Liver (tissue), 9 donors: ENCODE measurements around the gene MYF5. TPM values are rescaled to one million over a fixed set of nuclear protein-coding genes. Genes with fewer than 3 reads are reported as not detected.
A peak's percentile ranks its signal among the peaks of the same experiment; 100 is the strongest.

Source experiments
- DNase-seq: peaks from one replicate; pipeline ENCODE4 v3.0.0-alpha.2; 2017; ENCODE audit warnings: low spot score
- H3K27ac ChIP-seq, 2 donors: one replicate each; pipeline ENCODE4 v1.7.0; 2013; ENCODE audit warnings: inconsistent platforms in 2 of 2, low read length in 2 of 2, control low read depth in 1 of 2, low read depth in 1 of 2, mild to moderate bottlenecking in 1 of 2
- H3K27me3 ChIP-seq, 4 donors: one replicate each; pipeline versions ENCODE4 v1.6.1 to v1.7.0; 2013; ENCODE audit warnings: low read length in 3 of 4, inconsistent platforms in 1 of 4, mild to moderate bottlenecking in 1 of 4, moderate library complexity in 1 of 4; ENCODE audit not compliant: control insufficient read depth in 4 of 4, insufficient read depth in 4 of 4
- H3K36me3 ChIP-seq, 4 donors: one replicate each; pipeline versions ENCODE4 v1.6.1 to v1.7.0; 2013; ENCODE audit warnings: low read length in 3 of 4, mild to moderate bottlenecking in 3 of 4, low read depth in 1 of 4, moderate library complexity in 1 of 4; ENCODE audit not compliant: control insufficient read depth in 4 of 4, insufficient read depth in 3 of 4
- H3K4me1 ChIP-seq, 4 donors: one replicate each; pipeline versions ENCODE4 v1.6.1 to v1.7.0; 2013; ENCODE audit warnings: low read length in 3 of 4, mild to moderate bottlenecking in 3 of 4, moderate library complexity in 1 of 4; ENCODE audit not compliant: control insufficient read depth in 4 of 4, insufficient read depth in 4 of 4
- H3K4me3 ChIP-seq, 3 donors: one replicate each; pipeline versions ENCODE4 v1.6.1 to v1.7.0; 2013; ENCODE audit warnings: low read length in 3 of 3, control low read depth in 1 of 3, low read depth in 1 of 3, mild to moderate bottlenecking in 1 of 3
- H3K9ac ChIP-seq, 2 donors: one replicate each; pipeline ENCODE4 v1.7.0; 2013; ENCODE audit warnings: low read length in 2 of 2, mild to moderate bottlenecking in 2 of 2, moderate library complexity in 2 of 2, control low read depth in 1 of 2, low read depth in 1 of 2
- H3K9me3 ChIP-seq, 4 donors: one replicate each; pipeline versions ENCODE4 v1.6.1 to v1.7.0; 2013; ENCODE audit warnings: low read length in 3 of 4; ENCODE audit not compliant: control insufficient read depth in 4 of 4
- EGR1 ChIP-seq, 2 donors: IDR thresholded peaks; 2 replicates each; pipeline ENCODE4 v1.6.1; 2016 to 2018; ENCODE audit warnings: antibody characterized with exemption in 2 of 2, low read depth in 2 of 2
- FOXA2 ChIP-seq: IDR thresholded peaks from 2 replicates; pipeline ENCODE4 v1.6.1; 2016; ENCODE audit warnings: antibody characterized with exemption
- GABPA ChIP-seq, 2 donors: IDR thresholded peaks in 1 of 2; conservative IDR thresholded peaks in 1 of 2; 2 replicates each; pipeline ENCODE4 v1.6.1; 2016; ENCODE audit warnings: antibody characterized with exemption in 2 of 2, mild to moderate bottlenecking in 1 of 2, moderate library complexity in 1 of 2
- NR2F2 ChIP-seq: IDR thresholded peaks from 2 replicates; pipeline ENCODE4 v1.6.1; 2016; ENCODE audit warnings: antibody characterized with exemption
- RAD21 ChIP-seq, 2 donors: IDR thresholded peaks; 2 replicates each; pipeline ENCODE4 v1.6.1; 2016; ENCODE audit warnings: antibody characterized with exemption in 2 of 2, mild to moderate bottlenecking in 2 of 2
- SP1 ChIP-seq: IDR thresholded peaks from 2 replicates; pipeline ENCODE4 v1.6.1; 2018; ENCODE audit warnings: antibody characterized with exemption, mild to moderate bottlenecking
- TAF1 ChIP-seq: conservative IDR thresholded peaks from 2 replicates; pipeline ENCODE4 v1.6.1; 2016; ENCODE audit warnings: antibody characterized with exemption, mild to moderate bottlenecking
- YY1 ChIP-seq: IDR thresholded peaks from 2 replicates; pipeline ENCODE4 v1.6.1; 2016; ENCODE audit warnings: antibody characterized with exemption, mild to moderate bottlenecking
- WGBS: extraction: QIAGEN DNeasy Blood & Tissue Kit; methylation state at CpG from one replicate; pipeline ENCODE4 v1.1.7; 2013; 5-methylcytosine and 5-hydroxymethylcytosine counted together
- polyA plus RNA-seq, 2 donors: library from polyadenylated mRNA; stranded (reverse) in 1 of 2; unstranded in 1 of 2; fragments of 200-250 nt in 1 of 2; fragments of >200 nt in 1 of 2; fragmentation: Nextera tagmentation in 1 of 2; extraction: Ambion mirVana in 1 of 2; gene quantifications; one replicate each; pipeline versions ENCODE4 v1.2.1 to v1.2.3, GENCODE V29; 2013 to 2015
- total RNA-seq, 2 donors: library from RNA; depleted of rRNA; stranded (reverse); fragments of >200 nt; gene quantifications; one replicate each; pipeline ENCODE4 v1.2.3, GENCODE V29; 2014
- TF ChIP-seq, protein P1 (sequence below): IDR thresholded peaks from 2 replicates; pipeline ENCODE4 v1.6.1; 2016; ENCODE audit warnings: antibody characterized with exemption, mild to moderate bottlenecking
- TF ChIP-seq, protein P2 (sequence below): IDR thresholded peaks from 2 replicates; pipeline ENCODE4 v1.6.1; 2016; ENCODE audit warnings: antibody characterized with exemption
- donor health status: healthy.
- donor health status: healthy.
- donor health status: healthy.
- donor health status: healthy.
- donor health status: healthy.

MYF5 gene
- total and polyA plus RNA-seq, 4 donors, result not detected

DNA sequence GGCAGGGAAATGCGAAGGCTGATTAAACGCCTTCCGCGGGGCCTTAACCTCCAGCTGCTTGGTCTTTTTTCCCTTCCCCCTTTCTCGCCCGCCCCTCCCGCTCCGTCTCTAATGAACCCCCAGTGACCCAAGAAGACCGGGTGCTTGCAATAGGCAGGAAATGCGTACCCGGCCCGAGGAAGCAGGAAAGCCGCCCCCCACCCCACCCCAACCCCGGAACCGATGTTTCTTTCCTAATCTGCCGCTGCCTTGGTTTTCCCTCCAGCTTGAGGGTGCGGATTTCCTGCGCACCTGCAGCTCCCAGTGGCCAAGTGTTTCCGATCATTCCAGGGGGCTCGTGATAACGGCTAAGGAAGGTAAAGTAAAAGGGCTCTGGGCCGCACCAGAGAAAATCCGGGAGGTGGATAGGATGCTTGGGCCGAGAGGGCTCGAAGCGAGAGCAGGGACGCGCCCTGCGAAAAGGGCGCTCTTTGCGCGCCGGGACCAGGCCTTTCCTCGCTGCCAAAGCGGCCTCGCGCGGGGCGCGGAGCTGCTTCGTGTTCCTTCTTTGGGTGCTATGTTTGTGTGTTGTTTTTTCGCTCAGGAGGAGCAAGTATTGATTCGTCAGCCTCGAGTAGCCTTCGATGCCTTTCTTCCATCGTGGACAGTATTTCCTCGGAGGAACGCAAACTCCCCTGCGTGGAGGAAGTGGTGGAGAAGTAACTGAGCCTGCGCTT is 8.3 kb upstream of the MYF5 start:
- no peak for TF ChIP-seq EGR1 (IDR thresholded peaks at IDR 0.05; ENCODE audit: low read depth in 2 of 2)
- no peak for TF ChIP-seq NR2F2
- TF ChIP-seq, protein P1, sequence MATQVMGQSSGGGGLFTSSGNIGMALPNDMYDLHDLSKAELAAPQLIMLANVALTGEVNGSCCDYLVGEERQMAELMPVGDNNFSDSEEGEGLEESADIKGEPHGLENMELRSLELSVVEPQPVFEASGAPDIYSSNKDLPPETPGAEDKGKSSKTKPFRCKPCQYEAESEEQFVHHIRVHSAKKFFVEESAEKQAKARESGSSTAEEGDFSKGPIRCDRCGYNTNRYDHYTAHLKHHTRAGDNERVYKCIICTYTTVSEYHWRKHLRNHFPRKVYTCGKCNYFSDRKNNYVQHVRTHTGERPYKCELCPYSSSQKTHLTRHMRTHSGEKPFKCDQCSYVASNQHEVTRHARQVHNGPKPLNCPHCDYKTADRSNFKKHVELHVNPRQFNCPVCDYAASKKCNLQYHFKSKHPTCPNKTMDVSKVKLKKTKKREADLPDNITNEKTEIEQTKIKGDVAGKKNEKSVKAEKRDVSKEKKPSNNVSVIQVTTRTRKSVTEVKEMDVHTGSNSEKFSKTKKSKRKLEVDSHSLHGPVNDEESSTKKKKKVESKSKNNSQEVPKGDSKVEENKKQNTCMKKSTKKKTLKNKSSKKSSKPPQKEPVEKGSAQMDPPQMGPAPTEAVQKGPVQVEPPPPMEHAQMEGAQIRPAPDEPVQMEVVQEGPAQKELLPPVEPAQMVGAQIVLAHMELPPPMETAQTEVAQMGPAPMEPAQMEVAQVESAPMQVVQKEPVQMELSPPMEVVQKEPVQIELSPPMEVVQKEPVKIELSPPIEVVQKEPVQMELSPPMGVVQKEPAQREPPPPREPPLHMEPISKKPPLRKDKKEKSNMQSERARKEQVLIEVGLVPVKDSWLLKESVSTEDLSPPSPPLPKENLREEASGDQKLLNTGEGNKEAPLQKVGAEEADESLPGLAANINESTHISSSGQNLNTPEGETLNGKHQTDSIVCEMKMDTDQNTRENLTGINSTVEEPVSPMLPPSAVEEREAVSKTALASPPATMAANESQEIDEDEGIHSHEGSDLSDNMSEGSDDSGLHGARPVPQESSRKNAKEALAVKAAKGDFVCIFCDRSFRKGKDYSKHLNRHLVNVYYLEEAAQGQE, result no peak
- no peak for TF ChIP-seq FOXA2
- TF ChIP-seq, protein P2, sequence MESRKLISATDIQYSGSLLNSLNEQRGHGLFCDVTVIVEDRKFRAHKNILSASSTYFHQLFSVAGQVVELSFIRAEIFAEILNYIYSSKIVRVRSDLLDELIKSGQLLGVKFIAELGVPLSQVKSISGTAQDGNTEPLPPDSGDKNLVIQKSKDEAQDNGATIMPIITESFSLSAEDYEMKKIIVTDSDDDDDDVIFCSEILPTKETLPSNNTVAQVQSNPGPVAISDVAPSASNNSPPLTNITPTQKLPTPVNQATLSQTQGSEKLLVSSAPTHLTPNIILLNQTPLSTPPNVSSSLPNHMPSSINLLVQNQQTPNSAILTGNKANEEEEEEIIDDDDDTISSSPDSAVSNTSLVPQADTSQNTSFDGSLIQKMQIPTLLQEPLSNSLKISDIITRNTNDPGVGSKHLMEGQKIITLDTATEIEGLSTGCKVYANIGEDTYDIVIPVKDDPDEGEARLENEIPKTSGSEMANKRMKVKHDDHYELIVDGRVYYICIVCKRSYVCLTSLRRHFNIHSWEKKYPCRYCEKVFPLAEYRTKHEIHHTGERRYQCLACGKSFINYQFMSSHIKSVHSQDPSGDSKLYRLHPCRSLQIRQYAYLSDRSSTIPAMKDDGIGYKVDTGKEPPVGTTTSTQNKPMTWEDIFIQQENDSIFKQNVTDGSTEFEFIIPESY, result no peak
- peaks cover 0 to 9% (median 6%) of the 10 kb centered on the region in 4 donors for H3K4me1 ChIP-seq
- no peaks in the 10 kb centered on the region for H3K27me3 ChIP-seq
- H3K4me3 ChIP-seq, result peak overlapping the region; percentile 41 to 48 (median 44)
- H3K9ac ChIP-seq, result peak overlapping the region in 1 of 2 donors; percentile 3
- no peaks in the 10 kb centered on the region for H3K36me3 ChIP-seq
- no peak for DNase-seq
- H3K9me3 ChIP-seq, result no peaks in the 10 kb centered on the region
- whole genome bisulfite sequencing, result 17% methylated on average over 50 of the region's 50 CpGs
- no peak overlapping the region for H3K27ac ChIP-seq

DNA sequence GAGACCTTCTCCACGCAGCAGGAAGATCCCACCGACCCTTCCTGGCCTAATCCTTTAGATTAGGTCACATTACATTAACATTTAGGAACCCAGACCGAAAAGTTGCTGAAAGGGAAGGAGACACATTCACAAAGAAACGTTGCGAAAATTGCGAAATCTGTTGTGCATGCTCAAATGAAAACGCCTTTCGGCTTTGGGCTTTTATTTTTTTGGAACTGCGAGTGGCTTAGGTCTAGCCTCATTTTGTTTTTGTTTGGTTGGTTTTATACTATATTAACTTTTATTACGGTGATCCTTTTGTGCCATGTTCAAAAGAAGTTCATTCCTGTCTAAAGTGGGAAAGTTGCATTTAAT is 7.8 kb upstream of the MYF5 start:
- DNase-seq, result no peak
- Histone ChIP-seq H3K4me3 (peak overlapping the region; percentile 41 to 48 (median 44)), H3K36me3 (no peaks in the 10 kb centered on the region), H3K9ac (no peak overlapping the region), H3K27me3 (no peaks in the 10 kb centered on the region), H3K4me1 (peaks cover 0 to 9% (median 5%) of the 10 kb centered on the region in 4 donors), H3K27ac (no peak overlapping the region), H3K9me3 (no peaks in the 10 kb centered on the region)
- 42% methylated on average over 10 of the region's 10 CpGs for WGBS
- TF ChIP-seq GABPA (IDR thresholded peaks at IDR 0.05 in 1 of 2, conservative IDR thresholded peaks at IDR 0.05 in 1 of 2) (no peak), TAF1 (no peak), SP1 (no peak), RAD21 (IDR thresholded peaks at IDR 0.05) (no peak), YY1 (no peak)
